Activated CD8-positive, alpha-beta memory T cell treated with anti-CD3 and anti-CD28 coated beads, Interleukin-2, amount 10 ng/mL, durations not matched to agents 7 days and 5 days (primary cell): ENCODE measurements around the gene DAAM2. TPM values are rescaled to one million over a fixed set of nuclear protein-coding genes. Genes with fewer than 3 reads are reported as not detected.

Experiments used
- ATAC-seq: fragments of 150-1000 bp; cut with Tn5 transposase; one replicate; pipeline ENCODE4 v1.10.0; 2021; ENCODE audit warnings: moderate library complexity
- CTCF ChIA-PET: fragments of 350-600 bp; sonication (Branson Sonifier 250); formaldehyde crosslinking; loops from one replicate; lab custom pipeline; 2021; ENCODE audit warnings: antibody characterized with exemption; lab: Charles Lee
- DNase-seq: peaks from one replicate; pipeline ENCODE4 v3.0.0-alpha.2; 2020
- H3K27ac Mint-ChIP-seq: one replicate; pipeline ENCODE4 v1.8.0; 2021; ENCODE audit warnings: mild to moderate bottlenecking, mixed read lengths
- H3K27me3 Mint-ChIP-seq: one replicate; pipeline ENCODE4 v1.8.0; 2021; ENCODE audit warnings: mixed read lengths
- H3K36me3 Mint-ChIP-seq: one replicate; pipeline ENCODE4 v1.8.0; 2021; ENCODE audit warnings: mild to moderate bottlenecking, mixed read lengths
- H3K4me1 Mint-ChIP-seq: one replicate; pipeline ENCODE4 v1.8.0; 2021; ENCODE audit warnings: mixed read lengths
- H3K4me3 Mint-ChIP-seq: one replicate; pipeline ENCODE4 v1.8.0; 2021; ENCODE audit warnings: mild to moderate bottlenecking, moderate library complexity, mixed read lengths
- H3K9me3 Mint-ChIP-seq: one replicate; pipeline ENCODE4 v1.8.0; 2022; ENCODE audit warnings: low read depth, mixed read lengths
- total RNA-seq, 2 experiments: library from RNA; stranded (reverse); gene quantifications; one replicate each; pipeline ENCODE4 v1.2.3, GENCODE V29; 2021

DAAM2 gene
- total RNA-seq, 2 experiments from 2014 or later, result not detected

DNA sequence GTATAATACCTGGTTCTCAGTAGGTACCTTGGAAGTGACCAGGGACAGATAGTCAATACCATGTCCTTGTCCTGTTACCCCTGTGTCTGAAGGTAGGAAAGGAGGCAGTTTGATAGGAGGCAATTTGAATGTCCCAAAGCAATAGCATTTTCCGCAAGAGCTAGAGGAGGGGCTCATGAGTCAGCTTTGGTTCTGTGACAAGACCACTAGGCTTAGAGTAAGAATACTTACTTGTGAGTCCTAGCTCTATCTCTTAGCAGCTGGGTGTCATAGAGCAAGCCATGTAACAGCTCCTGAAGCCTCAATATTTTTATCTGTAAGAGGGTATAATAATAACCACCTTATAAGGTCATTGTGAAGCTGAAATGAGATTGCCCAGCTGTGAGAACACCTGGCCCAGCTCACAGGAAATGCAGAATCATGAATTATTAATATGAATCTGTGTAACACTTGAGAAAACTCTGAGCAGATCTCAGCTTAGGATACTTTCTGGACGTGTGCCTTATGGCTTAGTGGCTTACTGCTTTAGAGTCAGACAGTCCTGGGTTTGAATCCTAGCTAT is 58.6 kb downstream of the DAAM2 start:
- no peaks in the 10 kb centered on the region for H3K36me3 Mint-ChIP-seq
- CTCF ChIA-PET, result no interaction called here
- no peak overlapping the region for H3K4me3 Mint-ChIP-seq
- DNase-seq (no peak), ATAC-seq (no peak)
- no peak overlapping the region for H3K27ac Mint-ChIP-seq
- no peaks in the 10 kb centered on the region for H3K27me3 Mint-ChIP-seq
- no peaks in the 10 kb centered on the region for H3K9me3 Mint-ChIP-seq
- H3K4me1 Mint-ChIP-seq, result no peaks in the 10 kb centered on the region

DNA sequence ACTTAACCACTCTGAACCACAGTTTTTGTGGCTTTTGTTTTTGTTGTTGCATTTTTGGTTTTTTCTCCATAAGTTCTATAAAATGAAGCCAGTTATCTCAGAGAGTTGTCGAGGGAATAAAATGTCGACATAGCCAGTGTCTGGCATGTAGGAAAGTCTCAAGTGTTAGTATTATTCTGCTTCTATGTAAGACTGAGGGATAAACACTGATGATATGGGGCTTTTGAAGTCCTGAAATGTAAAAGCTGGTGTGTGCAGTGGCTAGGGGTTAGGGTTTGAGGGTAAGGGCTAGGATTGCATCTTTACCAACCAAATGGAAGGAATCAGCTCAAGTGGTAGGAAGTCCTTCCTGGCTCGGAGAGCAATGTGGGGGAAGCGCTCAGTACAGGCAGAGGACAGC is 59.2 kb downstream of the DAAM2 start:
- no peak overlapping the region for H3K4me3 Mint-ChIP-seq
- H3K9me3 Mint-ChIP-seq, result no peaks in the 10 kb centered on the region
- H3K4me1 Mint-ChIP-seq, result no peaks in the 10 kb centered on the region
- no peak overlapping the region for H3K27ac Mint-ChIP-seq
- DNase-seq, result no peak
- no peaks in the 10 kb centered on the region for H3K36me3 Mint-ChIP-seq
- H3K27me3 Mint-ChIP-seq, result no peaks in the 10 kb centered on the region
- CTCF ChIA-PET, result no interaction called here
- no peak for ATAC-seq

DNA sequence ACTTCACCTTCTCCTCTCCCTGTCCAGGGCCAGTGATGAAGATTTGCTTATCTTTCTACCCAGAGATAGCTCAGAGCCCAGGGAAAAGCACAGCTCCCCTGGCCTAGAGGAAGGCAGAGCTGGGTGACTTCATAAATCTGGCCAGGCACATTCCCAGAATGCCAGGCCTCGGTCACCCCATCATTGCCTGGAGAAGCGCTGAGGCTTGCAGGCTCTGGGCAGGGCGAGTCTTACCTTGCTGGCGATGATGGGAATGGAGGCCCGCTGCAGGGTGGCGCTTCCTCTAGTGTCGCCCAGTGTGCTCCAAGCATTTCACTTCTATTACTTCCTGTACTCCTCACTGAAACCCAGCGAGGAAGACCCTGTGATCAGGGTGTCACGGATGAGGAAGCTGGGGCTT is 60.1 kb downstream of the DAAM2 start:
- Mint-ChIP-seq H3K4me1 (no peaks in the 10 kb centered on the region), H3K36me3 (no peaks in the 10 kb centered on the region), H3K4me3 (no peak overlapping the region), H3K27ac (no peak overlapping the region), H3K9me3 (no peaks in the 10 kb centered on the region), H3K27me3 (no peaks in the 10 kb centered on the region)
- CTCF ChIA-PET, result no interaction called here
- DNase-seq, result no peak
- no peak for ATAC-seq

DNA sequence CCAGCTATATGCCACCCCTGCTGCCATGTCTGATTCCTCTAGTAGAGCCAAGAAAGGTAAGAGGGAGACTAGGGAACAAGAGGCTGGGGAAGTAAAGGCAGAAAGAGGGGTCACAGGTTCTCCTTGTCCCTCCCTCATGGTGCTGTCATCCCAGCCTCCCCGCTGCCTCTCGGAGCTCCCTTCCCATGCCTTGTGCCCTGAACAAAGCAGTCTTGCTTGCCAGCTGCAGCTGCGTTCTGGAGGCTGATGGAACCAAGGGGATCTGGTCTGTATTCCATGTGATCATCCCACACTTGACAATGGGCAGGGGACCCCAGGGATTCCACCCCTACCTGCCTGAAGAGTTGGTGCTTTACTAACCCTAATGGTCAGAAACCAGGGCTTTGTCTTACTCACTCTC is 61.4 kb downstream of the DAAM2 start:
- no peaks in the 10 kb centered on the region for H3K4me1 Mint-ChIP-seq
- CTCF ChIA-PET, result no interaction called here

DNA sequence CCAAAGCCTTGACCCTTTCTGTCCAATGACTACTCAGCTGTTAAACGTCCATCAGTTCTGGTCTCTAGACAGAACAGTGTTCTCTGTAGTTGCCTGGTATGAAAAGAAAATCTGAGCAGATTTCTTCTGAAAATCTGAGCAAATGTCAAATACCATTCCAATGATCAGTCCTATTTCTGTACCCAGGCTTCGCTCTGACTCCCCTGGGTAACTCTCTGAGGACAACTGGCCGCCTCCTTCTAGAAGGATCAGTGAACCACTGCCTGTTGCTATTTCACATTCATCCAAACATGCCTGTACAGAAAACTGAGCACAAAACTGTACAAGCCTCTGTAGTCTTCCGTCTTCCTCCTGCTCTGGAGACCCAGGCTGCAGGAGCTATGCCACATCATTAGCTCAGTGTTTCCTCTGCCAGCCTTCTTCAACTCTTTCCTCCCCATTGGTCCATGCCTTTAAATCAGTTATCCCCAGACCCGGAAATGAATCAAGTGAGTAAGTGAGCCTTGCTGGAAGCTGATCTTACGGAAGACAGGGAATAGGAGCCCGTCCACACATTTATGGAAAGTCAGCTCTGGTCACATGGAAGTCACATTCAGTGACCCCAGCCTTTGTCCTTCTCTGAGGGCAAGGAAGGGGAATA is 63.3 kb downstream of the DAAM2 start:
- CTCF ChIA-PET, result interaction anchor here (1.3 kb wide), 1 partner anchor 10 kb away, joined by 5 read pairs; no protein-coding TSS in a partner anchor
- ATAC-seq, result no peak
- no peak for DNase-seq

More for the DNA sequence above, 61.4 kb downstream of the DAAM2 start:
- ATAC-seq (no peak), DNase-seq (no peak)
- H3K27ac Mint-ChIP-seq, result no peak overlapping the region
- no peak overlapping the region for H3K4me3 Mint-ChIP-seq
- H3K9me3 Mint-ChIP-seq, result no peaks in the 10 kb centered on the region
- peaks cover 2% of the 10 kb centered on the region for H3K27me3 Mint-ChIP-seq
- no peaks in the 10 kb centered on the region for H3K36me3 Mint-ChIP-seq

DNA sequence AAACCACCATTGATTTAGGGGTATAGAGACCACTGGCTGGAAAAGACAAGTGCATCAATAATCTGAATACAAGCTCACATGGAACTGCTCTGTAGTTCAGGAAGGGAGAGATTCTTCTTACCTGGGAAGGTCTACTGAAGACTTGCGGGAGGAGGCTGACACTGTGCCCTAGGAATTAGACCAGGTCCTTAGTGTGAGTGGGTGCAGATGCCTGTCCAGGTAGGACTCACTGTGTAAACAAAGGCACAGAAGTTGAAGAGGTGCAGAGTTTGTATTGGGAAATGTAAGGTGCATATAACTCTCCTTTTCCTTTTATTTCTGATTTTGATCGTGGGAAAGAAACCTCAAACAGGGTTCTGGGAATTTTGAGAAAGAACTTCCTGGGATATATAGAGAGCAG is 66.8 kb downstream of the DAAM2 start:
- no peaks in the 10 kb centered on the region for H3K4me1 Mint-ChIP-seq
- H3K27ac Mint-ChIP-seq, result no peak overlapping the region
- ATAC-seq, result no peak
- no peak for DNase-seq
- H3K36me3 Mint-ChIP-seq, result no peaks in the 10 kb centered on the region
- peaks cover 2% of the 10 kb centered on the region for H3K27me3 Mint-ChIP-seq
- CTCF ChIA-PET, result no interaction called here
- no peaks in the 10 kb centered on the region for H3K9me3 Mint-ChIP-seq
- H3K4me3 Mint-ChIP-seq, result no peak overlapping the region

More for the DNA sequence above, 63.3 kb downstream of the DAAM2 start:
- no peak overlapping the region for H3K4me3 Mint-ChIP-seq
- H3K4me1 Mint-ChIP-seq, result no peaks in the 10 kb centered on the region
- H3K27me3 Mint-ChIP-seq, result peaks cover 2% of the 10 kb centered on the region
- H3K9me3 Mint-ChIP-seq, result no peaks in the 10 kb centered on the region
- no peaks in the 10 kb centered on the region for H3K36me3 Mint-ChIP-seq
- no peak overlapping the region for H3K27ac Mint-ChIP-seq

DNA sequence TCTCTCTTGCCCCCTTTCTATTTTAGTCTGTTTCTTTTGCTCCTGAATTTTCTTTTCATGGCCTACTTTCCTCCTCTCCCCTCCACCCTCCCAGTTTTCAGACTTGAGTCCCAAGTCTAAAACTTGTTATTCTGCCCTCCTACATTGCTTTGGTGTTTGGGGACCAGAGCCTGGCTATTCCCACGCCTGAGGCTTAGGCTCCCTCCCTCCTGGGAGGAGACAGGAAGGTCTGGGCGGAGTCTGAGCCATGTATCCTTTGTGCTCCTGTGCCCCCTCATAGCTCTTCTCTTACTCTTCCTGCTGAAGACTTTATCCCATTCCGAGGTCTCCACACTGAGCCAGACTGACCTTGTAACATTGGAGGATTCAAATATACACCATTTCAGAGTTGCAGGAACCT is 69.5 kb downstream of the DAAM2 start:
- H3K27me3 Mint-ChIP-seq, result peaks cover 2% of the 10 kb centered on the region
- DNase-seq, result no peak
- ATAC-seq, result no peak
- CTCF ChIA-PET, result no interaction called here
- no peak overlapping the region for H3K4me3 Mint-ChIP-seq
- no peaks in the 10 kb centered on the region for H3K36me3 Mint-ChIP-seq
- no peaks in the 10 kb centered on the region for H3K4me1 Mint-ChIP-seq
- H3K27ac Mint-ChIP-seq, result no peak overlapping the region
- no peaks in the 10 kb centered on the region for H3K9me3 Mint-ChIP-seq

DNA sequence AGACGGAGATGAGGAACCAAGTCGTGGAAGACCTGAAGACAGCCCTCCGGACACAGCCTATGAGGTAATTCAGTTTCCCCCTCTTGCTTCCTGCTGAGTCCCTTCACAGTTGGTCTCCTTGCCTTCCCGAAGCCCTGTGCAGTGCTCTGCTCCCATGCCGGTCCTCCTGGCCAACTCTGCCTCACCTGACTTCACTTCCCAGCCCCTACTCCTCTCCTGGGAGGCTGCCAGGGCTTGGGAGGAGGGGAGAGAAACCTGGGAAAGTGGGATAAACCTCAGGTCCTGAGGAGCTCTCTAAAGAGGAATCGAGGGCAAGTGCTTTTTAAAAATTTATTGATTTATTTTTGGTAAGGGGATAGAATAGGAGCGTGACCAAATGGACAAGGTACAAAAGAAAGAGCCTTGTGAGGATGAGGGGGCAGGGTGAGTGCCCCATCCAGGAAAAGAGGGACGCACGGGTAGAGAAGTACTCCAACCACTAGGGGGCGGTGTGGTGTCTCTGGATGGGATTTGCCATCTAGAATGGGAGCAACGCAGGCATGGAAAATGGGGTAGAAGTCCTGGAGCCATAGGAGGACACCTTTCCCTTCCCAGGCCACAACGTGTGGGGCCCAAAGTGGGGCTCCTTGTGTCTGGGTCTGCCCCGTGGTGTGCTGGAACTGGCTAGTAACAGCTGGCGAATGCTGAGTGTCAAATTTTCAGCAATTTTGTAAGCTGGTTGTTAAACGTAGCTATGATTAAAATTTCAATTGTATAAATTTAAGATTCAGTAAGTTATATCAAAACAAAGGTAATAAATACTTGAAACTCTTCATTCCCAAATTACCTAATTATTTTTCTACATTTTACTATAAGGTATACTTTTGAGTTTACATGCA is 73.1 kb downstream of the DAAM2 start:
- CTCF ChIA-PET, result interaction anchor here (0.6 to 1.5 kb wide), 10 partner anchors 9 to 1163 kb away, joined by 3 to 6 read pairs (median 3); no protein-coding TSS in a partner anchor
- ATAC-seq (no peak), DNase-seq (peak; percentile 69)
- Mint-ChIP-seq H3K9me3 (no peaks in the 10 kb centered on the region), H3K36me3 (no peaks in the 10 kb centered on the region), H3K27ac (no peak overlapping the region), H3K4me1 (no peaks in the 10 kb centered on the region), H3K27me3 (no peaks in the 10 kb centered on the region), H3K4me3 (no peak overlapping the region)

DNA sequence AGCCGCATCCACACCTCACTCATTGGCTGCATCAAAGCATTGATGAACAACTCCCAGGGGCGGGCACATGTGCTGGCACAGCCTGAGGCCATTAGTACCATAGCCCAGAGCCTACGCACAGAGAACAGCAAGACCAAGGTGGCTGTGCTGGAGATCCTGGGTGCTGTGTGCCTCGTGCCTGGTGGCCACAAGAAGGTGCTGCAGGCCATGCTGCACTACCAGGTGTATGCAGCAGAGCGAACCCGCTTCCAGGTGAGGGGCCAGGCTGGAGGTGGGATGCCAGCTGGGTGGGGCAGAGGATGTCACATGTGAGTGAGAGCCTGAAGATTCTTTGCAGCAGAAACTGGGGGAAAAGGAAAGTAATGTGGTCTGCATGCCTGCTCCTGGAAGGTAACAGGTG is 75.4 kb downstream of the DAAM2 start:
- H3K9me3 Mint-ChIP-seq, result no peaks in the 10 kb centered on the region
- no peak for DNase-seq
- CTCF ChIA-PET, result no interaction called here
- no peaks in the 10 kb centered on the region for H3K36me3 Mint-ChIP-seq
- H3K4me3 Mint-ChIP-seq, result no peak overlapping the region
- no peaks in the 10 kb centered on the region for H3K4me1 Mint-ChIP-seq
- H3K27me3 Mint-ChIP-seq, result no peaks in the 10 kb centered on the region
- no peak overlapping the region for H3K27ac Mint-ChIP-seq
- no peak for ATAC-seq

DNA sequence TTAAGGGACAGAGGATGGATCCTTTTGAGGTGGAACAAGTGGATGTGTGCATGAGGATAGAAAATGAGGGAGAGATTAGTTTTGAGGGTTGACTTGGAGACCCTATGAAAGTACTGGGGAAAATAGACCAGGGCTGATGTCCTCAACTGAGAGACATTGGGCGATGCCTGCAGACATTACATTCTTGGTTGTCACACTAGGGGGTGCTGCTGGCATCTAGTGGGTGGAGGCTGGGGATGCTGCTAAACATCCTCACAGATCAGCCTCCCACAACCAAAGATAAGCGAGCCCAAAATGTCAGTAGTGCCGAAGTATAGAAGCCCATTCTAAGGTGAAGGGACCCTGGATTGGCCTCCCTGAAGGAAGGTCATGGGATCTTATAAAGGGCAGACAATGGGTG is 78.8 kb downstream of the DAAM2 start:
- no peak for DNase-seq
- Mint-ChIP-seq H3K27ac (no peak overlapping the region), H3K27me3 (no peaks in the 10 kb centered on the region), H3K4me1 (no peaks in the 10 kb centered on the region), H3K36me3 (no peaks in the 10 kb centered on the region), H3K4me3 (no peak overlapping the region), H3K9me3 (no peaks in the 10 kb centered on the region)
- CTCF ChIA-PET, result no interaction called here
- ATAC-seq, result no peak

DNA sequence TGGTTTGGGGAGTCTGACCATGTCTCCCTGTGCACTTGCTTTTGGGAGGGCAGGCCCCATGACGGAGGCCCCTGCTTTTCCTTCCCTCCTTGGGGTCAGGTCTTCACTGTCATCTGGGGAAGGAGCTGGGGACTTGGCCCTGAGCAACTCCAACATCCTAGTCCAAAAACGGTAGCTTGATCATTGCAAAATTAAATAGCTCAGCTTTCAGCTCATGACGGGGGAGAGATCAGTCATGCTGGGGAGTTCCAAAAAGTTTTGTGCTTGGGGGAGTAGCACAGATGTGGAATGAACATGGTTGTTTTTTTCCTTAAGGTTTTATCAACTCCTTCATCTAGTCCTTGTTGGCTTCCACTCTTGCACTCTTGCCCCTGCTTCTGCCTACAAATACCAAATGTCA is 81.3 kb downstream of the DAAM2 start:
- CTCF ChIA-PET, result no interaction called here
- H3K36me3 Mint-ChIP-seq, result no peaks in the 10 kb centered on the region
- no peak overlapping the region for H3K27ac Mint-ChIP-seq
- H3K4me1 Mint-ChIP-seq, result no peaks in the 10 kb centered on the region
- DNase-seq, result no peak
- no peaks in the 10 kb centered on the region for H3K9me3 Mint-ChIP-seq
- no peak overlapping the region for H3K4me3 Mint-ChIP-seq
- H3K27me3 Mint-ChIP-seq, result no peaks in the 10 kb centered on the region
- ATAC-seq, result no peak

DNA sequence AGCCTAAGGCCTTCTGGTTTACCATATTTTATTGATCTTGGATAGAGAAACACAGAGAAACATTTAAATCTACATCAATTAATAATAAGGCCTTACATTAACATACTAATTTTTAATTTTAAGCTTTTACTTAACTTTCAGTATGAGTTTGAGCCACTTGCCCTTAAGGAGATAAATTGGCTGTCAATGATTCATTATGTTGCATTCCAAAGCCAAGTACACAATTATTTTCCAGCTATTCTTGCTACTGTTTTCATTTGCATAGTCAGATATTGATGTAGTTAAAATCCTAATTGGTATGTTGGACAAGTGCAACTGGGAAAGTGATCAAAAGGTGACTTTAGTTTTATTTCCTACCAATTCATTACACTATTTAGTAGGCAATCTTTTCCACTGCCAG is 83.9 kb downstream of the DAAM2 start:
- no peak overlapping the region for H3K4me3 Mint-ChIP-seq
- no peaks in the 10 kb centered on the region for H3K4me1 Mint-ChIP-seq
- H3K9me3 Mint-ChIP-seq, result no peaks in the 10 kb centered on the region
- H3K27me3 Mint-ChIP-seq, result no peaks in the 10 kb centered on the region
- no peaks in the 10 kb centered on the region for H3K36me3 Mint-ChIP-seq
- ATAC-seq (no peak), DNase-seq (no peak)
- CTCF ChIA-PET, result interaction anchor here (1.0 kb wide), 1 partner anchor 10 kb away, joined by 3 read pairs; no protein-coding TSS in a partner anchor
- H3K27ac Mint-ChIP-seq, result no peak overlapping the region

DNA sequence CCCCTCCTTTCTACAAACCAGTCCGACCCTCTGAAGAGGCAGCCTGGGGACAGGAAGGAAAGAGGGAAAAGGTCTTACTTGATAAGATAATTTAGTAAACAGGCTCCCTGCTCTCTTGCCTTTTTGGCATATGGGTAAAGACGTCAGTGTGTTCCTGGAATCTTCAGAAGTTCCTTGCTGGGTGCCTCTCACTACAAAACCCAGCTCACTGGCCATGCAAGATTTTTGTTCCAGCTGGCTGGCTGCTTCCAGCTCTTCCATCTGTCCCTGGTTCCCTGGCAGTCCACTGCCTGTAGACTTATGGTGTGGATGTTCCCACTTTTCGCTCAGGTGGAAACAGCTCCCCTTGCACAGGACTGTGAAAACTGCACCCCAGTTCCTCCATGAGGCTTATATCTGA is 84.7 kb downstream of the DAAM2 start:
- CTCF ChIA-PET, result interaction anchor here (1.0 kb wide), 1 partner anchor 11 kb away, joined by 3 read pairs; no protein-coding TSS in a partner anchor
- Mint-ChIP-seq H3K4me1 (no peaks in the 10 kb centered on the region), H3K27me3 (no peaks in the 10 kb centered on the region), H3K36me3 (no peaks in the 10 kb centered on the region), H3K4me3 (no peak overlapping the region), H3K9me3 (no peaks in the 10 kb centered on the region), H3K27ac (no peak overlapping the region)
- ATAC-seq, result no peak
- no peak for DNase-seq
